ENCODE measurements around the gene GPN1. TPM values are rescaled to one million over a fixed set of nuclear protein-coding genes. Genes with fewer than 3 reads are reported as not detected.

The GPN1 gene
- total RNA-seq, 2 donors from 2014 or later: 23.4 to 27.6 TPM

- no peak overlapping the region for H3K27ac ChIP-seq
- peaks cover 12% of the 10 kb centered on the region for H3K36me3 ChIP-seq
- no peaks in the 10 kb centered on the region for H3K9me3 ChIP-seq
- no peak overlapping the region for H3K4me3 ChIP-seq
- DNase-seq: no peak
- no peaks in the 10 kb centered on the region for H3K4me1 ChIP-seq
- TF ChIP-seq CTCF (IDR thresholded peaks at IDR 0.05): no peak
- H3K9ac ChIP-seq (ENCODE audit: low read depth in 2 of 2, low read length in 2 of 2): no peak overlapping the region
- H3K27me3 ChIP-seq: no peaks in the 10 kb centered on the region
- intact Hi-C loops (cut with DNase I): no loop called here
Observed at GRCh38 chr2:27652341-27652740, 23.5 kb downstream of the GPN1 start.

GRCh38 chr2:27652790-27653189 lies 23.9 kb downstream of the GPN1 start:
- no peak overlapping the region for H3K4me3 ChIP-seq
- no peak for TF ChIP-seq CTCF (IDR thresholded peaks at IDR 0.05)
- H3K9me3 ChIP-seq: no peaks in the 10 kb centered on the region
- H3K27me3 ChIP-seq: no peaks in the 10 kb centered on the region
- peaks cover 12% of the 10 kb centered on the region for H3K36me3 ChIP-seq
- no peak for DNase-seq
- intact Hi-C loops (cut with DNase I): no loop called here
- H3K27ac ChIP-seq: no peak overlapping the region
- no peak overlapping the region for H3K9ac ChIP-seq (ENCODE audit: low read depth in 2 of 2, low read length in 2 of 2)
- H3K4me1 ChIP-seq: no peaks in the 10 kb centered on the region

- Histone ChIP-seq H3K4me3 (no peak overlapping the region), H3K27me3 (no peaks in the 10 kb centered on the region), H3K9ac (ENCODE audit: low read depth in 2 of 2, low read length in 2 of 2) (no peak overlapping the region), H3K27ac (no peak overlapping the region), H3K36me3 (peaks cover 13% of the 10 kb centered on the region), H3K4me1 (no peaks in the 10 kb centered on the region), H3K9me3 (no peaks in the 10 kb centered on the region)
- TF ChIP-seq CTCF (IDR thresholded peaks at IDR 0.05): no peak
- intact Hi-C loops (cut with DNase I): no loop called here
- no peak for DNase-seq
Observed at GRCh38 chr2:27653397-27653796, 24.5 kb downstream of the GPN1 start.

- DNase-seq: no peak
- Histone ChIP-seq H3K4me1 (no peaks in the 10 kb centered on the region), H3K27ac (no peak overlapping the region), H3K9ac (ENCODE audit: low read depth in 2 of 2, low read length in 2 of 2) (no peak overlapping the region), H3K27me3 (no peaks in the 10 kb centered on the region), H3K36me3 (peaks cover 13% of the 10 kb centered on the region), H3K4me3 (no peak overlapping the region), H3K9me3 (no peaks in the 10 kb centered on the region)
- TF ChIP-seq CTCF (IDR thresholded peaks at IDR 0.05): no peak
- intact Hi-C loops (cut with DNase I): no loop called here
Observed at GRCh38 chr2:27655155-27655951, 26.5 kb downstream of the GPN1 start.

GRCh38 chr2:27661371-27661770 lies 32.5 kb downstream of the GPN1 start:
- peaks cover 10% of the 10 kb centered on the region for H3K4me1 ChIP-seq
- no peak overlapping the region for H3K4me3 ChIP-seq
- H3K27me3 ChIP-seq: no peaks in the 10 kb centered on the region
- H3K27ac ChIP-seq: no peak overlapping the region
- TF ChIP-seq CTCF (IDR thresholded peaks at IDR 0.05): no peak
- no peak overlapping the region for H3K9ac ChIP-seq (ENCODE audit: low read depth in 2 of 2, low read length in 2 of 2)
- no peaks in the 10 kb centered on the region for H3K9me3 ChIP-seq
- intact Hi-C loops (cut with DNase I): no loop called here
- peaks cover 14% of the 10 kb centered on the region for H3K36me3 ChIP-seq
- no peak for DNase-seq
